HCT116 (cell line): ENCODE measurements around the gene TJP2.

Source experiments
- ATF3 ChIP-seq: IDR thresholded peaks from 2 replicates; pipeline ENCODE4 v1.6.1; 2012
- CTCF ChIP-seq, 3 experiments: fragments of 200-600 bp in 1 of 3; sonication (generic) in 1 of 3; IDR thresholded peaks in 2 of 3; conservative IDR thresholded peaks in 1 of 3; 2 replicates each; pipeline ENCODE4 v1.5.1; 2012 to 2017; ENCODE audit warnings: low read depth in 2 of 3, low read length in 2 of 3, antibody characterized with exemption in 1 of 3, borderline replicate concordance in 1 of 3, control low read depth in 1 of 3, mild to moderate bottlenecking in 1 of 3, mixed read lengths in 1 of 3, mixed run types in 1 of 3, moderate library complexity in 1 of 3; ENCODE audit not compliant: insufficient read depth in 1 of 3
- ELF1 ChIP-seq: IDR thresholded peaks from 2 replicates; pipeline ENCODE4 v1.6.1; 2012; ENCODE audit warnings: low read depth, borderline replicate concordance
- EZH2 ChIP-seq: fragments of 200-600 bp; sonication (generic); IDR thresholded peaks from 2 replicates; pipeline ENCODE4 v1.6.1; 2017; ENCODE audit warnings: antibody characterized with exemption, mixed run types
- MAX ChIP-seq: IDR thresholded peaks from 2 replicates; pipeline ENCODE4 v1.6.1; 2012
- POLR2A ChIP-seq: IDR thresholded peaks from 2 replicates; pipeline ENCODE4 v1.7.0; 2011; ENCODE audit warnings: borderline replicate concordance; ENCODE audit not compliant: insufficient read depth, insufficient read length; ENCODE audit errors: extremely low read depth
- POLR2AphosphoS5 ChIP-seq: IDR thresholded peaks from 2 replicates; pipeline ENCODE4 v1.6.1; 2011; ENCODE audit warnings: mild to moderate bottlenecking, low read depth, low read length, moderate library complexity
- RAD21 ChIP-seq: IDR thresholded peaks from 2 replicates; pipeline ENCODE4 v1.6.1; 2012; ENCODE audit warnings: low read depth, mild to moderate bottlenecking
- REST ChIP-seq: IDR thresholded peaks from 2 replicates; pipeline ENCODE4 v1.6.1; 2012; ENCODE audit warnings: low read depth
- SIN3A ChIP-seq: IDR thresholded peaks from 2 replicates; pipeline ENCODE4 v1.6.1; 2012; ENCODE audit warnings: low read depth
- SP1 ChIP-seq: IDR thresholded peaks from 2 replicates; pipeline ENCODE4 v1.6.1; 2012; ENCODE audit warnings: low read depth
- SRF ChIP-seq: IDR thresholded peaks from 2 replicates; pipeline ENCODE4 v1.6.1; 2012; ENCODE audit warnings: low read depth
- TCF7L2 ChIP-seq: IDR thresholded peaks from 2 replicates; pipeline ENCODE4 v1.7.0; 2011; ENCODE audit warnings: borderline replicate concordance, inconsistent platforms; ENCODE audit not compliant: insufficient read depth, insufficient read length; ENCODE audit errors: extremely low read depth
- YY1 ChIP-seq: IDR thresholded peaks from 2 replicates; pipeline ENCODE4 v1.6.1; 2011; ENCODE audit warnings: low read length, low read depth, moderate library complexity, mild to moderate bottlenecking; ENCODE audit not compliant: insufficient replicate concordance; ENCODE audit errors: extremely low read depth

- no peak for TF ChIP-seq SP1
- TF ChIP-seq EZH2: no peak
- no peak for TF ChIP-seq POLR2A
- peak in 2 of 3 experiments; percentile 47 to 53; a peak in 4 of 6 replicates for TF ChIP-seq CTCF (IDR thresholded peaks at IDR 0.05 in 2 of 3, conservative IDR thresholded peaks at IDR 0.05 in 1 of 3; ENCODE audit: borderline replicate concordance in 1 of 3, insufficient read depth in 1 of 3, low read depth in 2 of 3, low read length in 2 of 3)
- no peak for TF ChIP-seq SIN3A
- TF ChIP-seq ATF3: no peak
- no peak for TF ChIP-seq MAX
- TF ChIP-seq REST: no peak
- no peak for TF ChIP-seq POLR2AphosphoS5
- no peak for TF ChIP-seq TCF7L2
- TF ChIP-seq SRF: no peak
- TF ChIP-seq RAD21: peak; percentile 36; the same call in 1 of the 2 replicates
- no peak for TF ChIP-seq YY1
- TF ChIP-seq ELF1: no peak
Measured at GRCh38 chr9:69157751-69158466, 16.2 kb upstream of the TJP2 start.
